H1 (cell line): Measurements from ENCODE around the gene FAM50B. TPM values are rescaled to one million over a fixed set of nuclear protein-coding genes. Genes with fewer than 3 reads are reported as not detected.

Source experiments
- CTCF ChIA-PET: fragments of 300-600 bp; sonication (Branson Sonifier 250); formaldehyde crosslinking; loops from one replicate; lab custom pipeline; 2021; ENCODE audit not compliant: partially characterized antibody; lab: Charles Lee
- POLR2A ChIA-PET: fragments of 300-600 bp; sonication (Branson Sonifier 250); formaldehyde crosslinking; loops from one replicate; lab custom pipeline; 2021; ENCODE audit warnings: inconsistent platforms; ENCODE audit not compliant: partially characterized antibody; lab: Charles Lee
- DNase-seq, 2 experiments: peaks; one replicate each; pipeline versions ENCODE4 v3.0.0 to v3.0.0-alpha.2; 2010 to 2022; ENCODE audit warnings: low spot score in 2 of 2, low read depth in 1 of 2, mixed read lengths in 1 of 2
- FAIRE-seq: peaks from 2 replicates; lab custom pipeline; 2011; peaks lifted over from hg19 to GRCh38; lab: Jason Lieb, UNC
- H2AFZ ChIP-seq: 2 replicates; pipeline ENCODE4 v1.8.1; 2012; ENCODE audit warnings: low read length, inconsistent platforms
- H2AK5ac ChIP-seq: 2 replicates; pipeline ENCODE4 v1.6.1; 2013; ENCODE audit warnings: low read depth, low read length
- H2BK120ac ChIP-seq: replicated peaks from 2 replicates; pipeline ENCODE3; 2013; ENCODE audit warnings: low read depth, low read length, inconsistent platforms
- H2BK12ac ChIP-seq: 2 replicates; pipeline ENCODE4 v1.6.1; 2013; ENCODE audit warnings: low read depth, low read length
- H2BK15ac ChIP-seq: 2 replicates; pipeline ENCODE4 v1.6.1; 2013; ENCODE audit warnings: low read length
- H2BK20ac ChIP-seq: 2 replicates; pipeline ENCODE4 v1.6.1; 2013; ENCODE audit warnings: low read length
- H2BK5ac ChIP-seq: 2 replicates; pipeline ENCODE4 v1.6.1; 2013; ENCODE audit warnings: low read depth, low read length
- H3K14ac ChIP-seq: 2 replicates; pipeline ENCODE4 v1.6.1; 2013; ENCODE audit warnings: inconsistent platforms; ENCODE audit not compliant: insufficient read length
- H3K18ac ChIP-seq: 2 replicates; pipeline ENCODE4 v1.6.1; 2013; ENCODE audit warnings: low read length; ENCODE audit errors: extremely low read depth
- H3K23ac ChIP-seq: 2 replicates; pipeline ENCODE4 v1.6.1; 2013; ENCODE audit warnings: inconsistent platforms; ENCODE audit not compliant: insufficient read length
- H3K23me2 ChIP-seq: 2 replicates; pipeline ENCODE4 v1.6.1; 2013; ENCODE audit warnings: low read depth, low read length
- H3K27ac ChIP-seq: 2 replicates; pipeline ENCODE4 v1.6.1; 2011; ENCODE audit warnings: low read depth, low read length, inconsistent platforms
- H3K27me3 ChIP-seq, 4 experiments: replicated peaks in 1 of 4; 1 replicate in 1 of 4; 2 replicates in 3 of 4; pipeline versions ENCODE4 v1.6.1 to v1.8.1; 2011 to 2013; ENCODE audit warnings: low read length in 3 of 4, mild to moderate bottlenecking in 3 of 4, inconsistent platforms in 2 of 4, mixed read lengths in 2 of 4, moderate library complexity in 1 of 4; ENCODE audit not compliant: control insufficient read depth in 3 of 4, insufficient read depth in 3 of 4; ENCODE audit errors: extremely low read depth in 1 of 4
- H3K36me3 ChIP-seq, 4 experiments: 2 replicates each; pipeline versions ENCODE4 v1.6.1 to v1.8.1; 2011 to 2013; ENCODE audit warnings: mild to moderate bottlenecking in 4 of 4, low read length in 3 of 4, moderate library complexity in 2 of 4, control low read depth in 1 of 4, inconsistent platforms in 1 of 4; ENCODE audit not compliant: insufficient read depth in 4 of 4, control insufficient read depth in 2 of 4
- H3K4ac ChIP-seq: replicated peaks from 2 replicates; pipeline ENCODE3; 2013; ENCODE audit warnings: low read length, low read depth, mixed read lengths, inconsistent platforms; ENCODE audit not compliant: insufficient read length
- H3K4me1 ChIP-seq, 4 experiments: replicated peaks in 1 of 4; 1 replicate in 1 of 4; 2 replicates in 3 of 4; pipeline versions ENCODE4 v1.6.1 to v1.8.1; 2011 to 2013; ENCODE audit warnings: low read length in 3 of 4, inconsistent platforms in 2 of 4, mixed read lengths in 1 of 4; ENCODE audit not compliant: insufficient read depth in 4 of 4, control insufficient read depth in 3 of 4
- H3K4me2 ChIP-seq, 2 experiments: 2 replicates each; pipeline versions ENCODE4 v1.6.1 to v1.8.1; 2011 to 2013; ENCODE audit warnings: low read depth in 2 of 2, low read length in 2 of 2, control low read depth in 1 of 2, inconsistent platforms in 1 of 2, mild to moderate bottlenecking in 1 of 2; ENCODE audit not compliant: insufficient read depth in 1 of 2
- H3K4me3 ChIP-seq, 4 experiments: fragments of 200-600, 300-600 bp in 1 of 4; sonication (generic), shearing (Covaris generic), sonication (Bioruptor Twin) in 1 of 4; 2 replicates each; pipeline versions ENCODE4 v1.5.1 to v1.8.1; 2011 to 2016; ENCODE audit warnings: low read length in 4 of 4, low read depth in 3 of 4, control low read depth in 2 of 4, inconsistent platforms in 2 of 4, mild to moderate bottlenecking in 2 of 4, mixed read lengths in 1 of 4, moderate library complexity in 1 of 4; ENCODE audit not compliant: insufficient read depth in 2 of 4; ENCODE audit errors: extremely low read depth in 1 of 4
- H3K56ac ChIP-seq: replicated peaks from 2 replicates; pipeline ENCODE3; 2013; ENCODE audit warnings: low read depth, mild to moderate bottlenecking, mixed read lengths, low read length, inconsistent platforms; ENCODE audit not compliant: insufficient read length
- H3K79me1 ChIP-seq: 2 replicates; pipeline ENCODE4 v1.6.1; 2013; ENCODE audit warnings: low read depth, low read length, control low read depth
- H3K79me2 ChIP-seq, 2 experiments: 2 replicates each; pipeline versions ENCODE4 v1.6.1 to v1.8.1; 2012 to 2013; ENCODE audit warnings: low read length in 2 of 2, mild to moderate bottlenecking in 2 of 2, inconsistent platforms in 1 of 2; ENCODE audit not compliant: insufficient read depth in 2 of 2, control insufficient read depth in 1 of 2
- H3K9ac ChIP-seq, 4 experiments: replicated peaks in 1 of 4; 1 replicate in 1 of 4; 2 replicates in 3 of 4; pipeline versions ENCODE4 v1.6.1 to v1.8.1; 2011 to 2013; ENCODE audit warnings: low read depth in 3 of 4, low read length in 3 of 4, control low read depth in 2 of 4, mild to moderate bottlenecking in 2 of 4, moderate library complexity in 2 of 4, inconsistent platforms in 1 of 4; ENCODE audit errors: extremely low read depth in 1 of 4
- H3K9me3 ChIP-seq, 2 experiments: 2 replicates each; pipeline versions ENCODE4 v1.6.1 to v1.8.1; 2012 to 2013; ENCODE audit warnings: mild to moderate bottlenecking in 2 of 2, moderate library complexity in 2 of 2, control low read depth in 1 of 2, inconsistent platforms in 1 of 2, low read depth in 1 of 2, low read length in 1 of 2, mixed read lengths in 1 of 2; ENCODE audit not compliant: insufficient read depth in 2 of 2
- H4K20me1 ChIP-seq, 2 experiments: replicated peaks in 1 of 2; 2 replicates each; pipeline versions ENCODE3 to v1.8.1; 2011 to 2013; ENCODE audit warnings: inconsistent platforms in 2 of 2, low read length in 2 of 2, mild to moderate bottlenecking in 1 of 2; ENCODE audit not compliant: insufficient read depth in 2 of 2, control insufficient read depth in 1 of 2
- H4K5ac ChIP-seq: 2 replicates; pipeline ENCODE4 v1.6.1; 2013; ENCODE audit warnings: low read length, low read depth, mixed read lengths, inconsistent platforms; ENCODE audit not compliant: insufficient read length
- H4K8ac ChIP-seq: 2 replicates; pipeline ENCODE4 v1.8.0; 2013; ENCODE audit warnings: mild to moderate bottlenecking, moderate library complexity, low read length, inconsistent platforms; ENCODE audit not compliant: insufficient read depth; ENCODE audit errors: extremely low read depth
- H4K91ac ChIP-seq: replicated peaks from 2 replicates; pipeline ENCODE3; 2013; ENCODE audit warnings: low read length, mixed read lengths, inconsistent platforms; ENCODE audit not compliant: insufficient read length
- BACH1 ChIP-seq: IDR thresholded peaks from 2 replicates; pipeline ENCODE4 v1.6.1; 2012; ENCODE audit warnings: low read length, improper control_type of control experiment
- KDM1A ChIP-seq: fragments of 200-600, 300-600 bp; sonication (generic); IDR thresholded peaks from 2 replicates; pipeline ENCODE4 v1.7.1; 2016; ENCODE audit warnings: mild to moderate bottlenecking, low read length, borderline replicate concordance
- SIRT6 ChIP-seq: IDR thresholded peaks from one replicate; pipeline ENCODE4 v1.7.1; 2012; ENCODE audit warnings: low read length, inconsistent platforms
- WGBS, 2 experiments: shearing (Covaris generic) in 1 of 2; methylation state at CpG; one replicate each; pipeline versions ENCODE4 v1.1.6 to v1.1.7; 2013 to 2015; ENCODE audit warnings: low lambda C conversion rate in 2 of 2, mixed read lengths in 2 of 2, inconsistent platforms in 1 of 2, low coverage in 1 of 2, missing lambda C conversion rate in 1 of 2; ENCODE audit not compliant: insufficient replicate concordance in 2 of 2, insufficient coverage in 1 of 2, insufficient read length in 1 of 2; ENCODE audit errors: extremely low coverage in 1 of 2, missing lambda C conversion rate in 1 of 2; 5-methylcytosine and 5-hydroxymethylcytosine counted together
- polyA plus RNA-seq, 7 experiments: library from polyadenylated mRNA; depleted of rRNA in 3 of 7; stranded (reverse) in 5 of 7; unstranded in 2 of 7; fragments of >200 nt in 5 of 7; fragments of 200-250 nt in 2 of 7; gene quantifications; 1 replicate in 5 of 7; 2 replicates in 1 of 7; 4 replicates in 1 of 7; pipeline versions ENCODE4 v1.2.1 to v1.2.3, GENCODE V29; 2011 to 2013; ENCODE audit warnings: missing spikeins in 2 of 7, mixed read lengths in 2 of 7
- total RNA-seq: library from RNA; stranded (reverse); fragmentation: NEBNext Ultra II Directional; extraction: Animal tissue kit (Norgen Biotek cat#: 25700); gene quantifications from 2 replicates; pipeline ENCODE4 v1.2.1, GENCODE V29; 2021

FAM50B gene
- total and polyA plus RNA-seq, 2 of the 8 experiments (the other 6 are each of a cell fraction or from before 2014, with no cell fraction given) = 3.1 to 3.2 TPM

DNA sequence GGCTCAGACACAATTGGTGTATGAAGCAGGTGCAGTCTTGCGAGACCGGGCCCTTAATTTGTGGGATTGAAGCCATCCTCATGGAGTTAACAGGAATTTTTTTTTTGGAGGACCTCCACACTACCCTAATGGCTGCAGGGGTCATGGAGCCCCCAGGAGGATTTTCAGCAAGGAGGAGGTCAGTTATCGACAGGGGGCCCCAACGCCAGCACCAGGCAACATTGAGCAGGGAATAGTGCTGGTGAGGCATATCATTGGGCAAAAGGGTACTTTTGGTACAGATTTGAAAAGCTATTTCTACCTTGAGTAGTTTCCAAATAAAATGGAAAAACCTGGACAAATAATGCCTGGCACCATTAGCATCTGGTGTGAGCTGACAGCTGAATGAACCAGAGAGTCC is 6.7 kb downstream of the FAM50B start:
- no peak overlapping the region for H3K4ac ChIP-seq
- no peaks in the 10 kb centered on the region for H3K4me1 ChIP-seq
- no peak overlapping the region for H2AK5ac ChIP-seq
- H3K9me3 ChIP-seq = no peaks in the 10 kb centered on the region
- H3K79me1 ChIP-seq = no peaks in the 10 kb centered on the region
- no peak overlapping the region for H3K4me3 ChIP-seq
- WGBS, 2 experiments = 97% methylated on average over 4 of the region's 4 CpGs; no CpG with 5 or more reads in 1 of the 2 experiments
- no peaks in the 10 kb centered on the region for H3K36me3 ChIP-seq
- H2BK20ac ChIP-seq = no peak overlapping the region
- DNase-seq (no peak), FAIRE-seq (no peak)
- no peak overlapping the region for H2BK12ac ChIP-seq
- no peak overlapping the region for H2BK120ac ChIP-seq
- no peak overlapping the region for H4K5ac ChIP-seq
- H3K18ac ChIP-seq = no peak overlapping the region
- H3K79me2 ChIP-seq = no peaks in the 10 kb centered on the region
- H2BK5ac ChIP-seq = no peak overlapping the region
- no peak overlapping the region for H3K27ac ChIP-seq
- H4K20me1 ChIP-seq = no peaks in the 10 kb centered on the region
- no peak overlapping the region for H2AFZ ChIP-seq
- no peak overlapping the region for H2BK15ac ChIP-seq
- H3K27me3 ChIP-seq = no peaks in the 10 kb centered on the region
- no peak overlapping the region for H3K4me2 ChIP-seq
- H3K56ac ChIP-seq = no peak overlapping the region
- H3K9ac ChIP-seq = no peak overlapping the region
- H3K14ac ChIP-seq = no peak overlapping the region
- no peak overlapping the region for H4K91ac ChIP-seq
- no peak overlapping the region for H4K8ac ChIP-seq
- ChIA-PET CTCF (interaction anchor here (0.6 to 11.3 kb wide), 5 partner anchors 13 to 166 kb away, joined by 3 to 124 read pairs (median 6); no protein-coding TSS in a partner anchor), POLR2A (no interaction called here)
- H3K23me2 ChIP-seq = no peaks in the 10 kb centered on the region
- no peak overlapping the region for H3K23ac ChIP-seq
- TF ChIP-seq SIRT6 (no peak), KDM1A (no peak), BACH1 (no peak)
